ENCODE results near the gene CDH23.

DNA sequence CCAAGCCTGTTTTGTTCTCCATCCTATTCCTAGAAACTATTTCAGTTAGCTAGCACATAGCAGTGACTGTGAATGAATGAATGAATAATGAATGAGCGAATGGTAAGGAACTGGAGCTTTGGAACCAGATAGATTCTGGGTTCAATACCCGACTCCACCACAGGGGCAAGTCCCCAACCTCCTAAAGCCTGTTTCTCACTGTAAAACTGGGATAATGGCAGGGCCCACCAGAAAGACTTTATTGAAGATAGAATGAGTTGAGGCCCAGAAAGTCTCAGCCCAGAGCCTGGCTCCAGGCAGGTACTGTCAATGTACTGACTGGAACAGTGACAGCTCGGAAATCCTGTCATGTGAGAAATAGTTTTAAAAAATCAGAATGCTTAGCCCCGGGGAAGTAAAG lies 1.1 kb upstream of the CDH23 start:
- TF ChIP-seq, protein P1, sequence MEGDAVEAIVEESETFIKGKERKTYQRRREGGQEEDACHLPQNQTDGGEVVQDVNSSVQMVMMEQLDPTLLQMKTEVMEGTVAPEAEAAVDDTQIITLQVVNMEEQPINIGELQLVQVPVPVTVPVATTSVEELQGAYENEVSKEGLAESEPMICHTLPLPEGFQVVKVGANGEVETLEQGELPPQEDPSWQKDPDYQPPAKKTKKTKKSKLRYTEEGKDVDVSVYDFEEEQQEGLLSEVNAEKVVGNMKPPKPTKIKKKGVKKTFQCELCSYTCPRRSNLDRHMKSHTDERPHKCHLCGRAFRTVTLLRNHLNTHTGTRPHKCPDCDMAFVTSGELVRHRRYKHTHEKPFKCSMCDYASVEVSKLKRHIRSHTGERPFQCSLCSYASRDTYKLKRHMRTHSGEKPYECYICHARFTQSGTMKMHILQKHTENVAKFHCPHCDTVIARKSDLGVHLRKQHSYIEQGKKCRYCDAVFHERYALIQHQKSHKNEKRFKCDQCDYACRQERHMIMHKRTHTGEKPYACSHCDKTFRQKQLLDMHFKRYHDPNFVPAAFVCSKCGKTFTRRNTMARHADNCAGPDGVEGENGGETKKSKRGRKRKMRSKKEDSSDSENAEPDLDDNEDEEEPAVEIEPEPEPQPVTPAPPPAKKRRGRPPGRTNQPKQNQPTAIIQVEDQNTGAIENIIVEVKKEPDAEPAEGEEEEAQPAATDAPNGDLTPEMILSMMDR (conservative IDR thresholded peaks at IDR 0.05; ENCODE audit: low read depth, low read length), result no peak
- TF ChIP-seq EZH2phosphoT487 (IDR thresholded peaks at IDR 0.05; ENCODE audit: borderline replicate concordance, low read length) (no peak), EZH2 (IDR thresholded peaks at IDR 0.05; ENCODE audit: low read length, unreplicated experiment) (no peak)
